Midbrain (tissue), 1 donor: ENCODE data around the gene AAGAB.

Source experiments
- DNase-seq: peaks from one replicate; lab custom pipeline; 2025; lab: John Stamatoyannopoulos, UW

AAGAB gene

GRCh38 chr15:67188551-67189218 lies 65.8 kb downstream of the AAGAB start:
- no peak for DNase-seq

- no peak for DNase-seq
These were observed 67.1 kb downstream of the AAGAB start for GRCh38 chr15:67187351-67187854.

DNA sequence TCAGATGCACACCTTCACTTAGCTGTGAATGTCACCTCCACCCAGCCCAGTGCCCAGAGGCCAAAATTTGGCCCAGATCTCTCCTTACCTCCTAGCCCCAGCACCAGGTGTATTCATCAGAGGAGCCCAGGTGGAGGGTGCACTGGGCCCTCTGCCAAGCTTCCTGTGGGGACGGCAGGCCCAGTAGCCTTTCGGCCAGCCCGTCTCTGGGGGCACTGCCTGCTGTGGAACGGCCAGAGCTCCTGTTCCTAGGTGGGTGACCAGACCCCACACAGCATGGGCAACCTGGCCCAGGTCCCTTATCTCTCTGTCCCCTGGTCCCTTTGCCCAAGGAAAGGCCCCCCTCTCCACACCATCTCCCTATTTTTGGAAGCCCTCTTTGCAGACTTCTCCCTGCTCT lies 67.8 kb downstream of the AAGAB start:
- DNase-seq, result no peak

- no peak for DNase-seq
These were observed 68.2 kb downstream of the AAGAB start for GRCh38 chr15:67186226-67186649.

DNA sequence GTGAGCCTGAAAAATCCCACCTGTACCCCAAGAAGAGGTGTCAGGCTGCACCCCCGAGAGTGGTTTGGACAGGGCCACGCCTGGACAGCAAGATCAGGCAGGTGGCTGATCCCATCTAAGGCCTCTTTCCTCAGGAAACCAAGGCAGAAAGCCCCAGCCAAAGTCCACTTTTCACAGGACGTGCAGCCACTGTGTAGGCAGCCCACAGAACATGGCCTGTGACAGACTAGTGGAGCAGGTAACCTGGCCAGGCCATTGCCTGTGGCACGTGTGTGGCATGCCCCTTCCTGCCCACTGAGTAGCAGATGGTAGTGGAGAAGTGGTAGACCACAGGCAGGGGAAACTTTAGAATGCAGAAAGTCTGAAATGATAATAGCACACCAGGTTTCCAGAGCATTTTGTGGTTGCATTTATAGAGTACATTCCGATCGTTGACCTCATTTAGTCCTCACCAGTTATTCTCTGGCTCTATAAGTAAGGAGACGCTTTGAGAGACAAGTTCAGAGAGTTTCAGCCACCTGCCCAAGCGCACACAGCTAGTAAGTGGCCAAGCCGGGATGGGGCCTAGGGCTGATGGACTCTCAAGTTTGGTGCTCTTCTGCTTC lies 68.7 kb downstream of the AAGAB start:
- DNase-seq, result no peak

DNA sequence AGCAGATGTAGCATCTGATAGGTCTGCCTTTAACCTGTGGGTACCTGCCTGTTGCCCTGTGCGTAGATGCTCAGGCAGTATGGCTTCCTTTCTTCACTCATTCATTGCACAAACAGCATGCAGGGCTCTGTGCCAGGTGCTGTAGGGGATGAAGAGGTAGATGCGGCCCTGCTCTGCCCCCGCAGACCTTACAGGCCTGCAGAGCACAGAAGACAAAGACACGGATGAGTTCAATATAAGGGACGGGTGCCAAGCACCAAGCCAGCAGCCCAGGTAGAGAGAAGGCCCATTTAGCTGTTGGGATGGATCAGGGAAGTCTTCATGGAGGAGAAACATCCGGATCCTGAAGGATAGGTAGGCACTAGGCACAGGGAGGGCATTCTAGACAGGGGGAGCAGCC lies 69.4 kb downstream of the AAGAB start:
- no peak for DNase-seq

DNA sequence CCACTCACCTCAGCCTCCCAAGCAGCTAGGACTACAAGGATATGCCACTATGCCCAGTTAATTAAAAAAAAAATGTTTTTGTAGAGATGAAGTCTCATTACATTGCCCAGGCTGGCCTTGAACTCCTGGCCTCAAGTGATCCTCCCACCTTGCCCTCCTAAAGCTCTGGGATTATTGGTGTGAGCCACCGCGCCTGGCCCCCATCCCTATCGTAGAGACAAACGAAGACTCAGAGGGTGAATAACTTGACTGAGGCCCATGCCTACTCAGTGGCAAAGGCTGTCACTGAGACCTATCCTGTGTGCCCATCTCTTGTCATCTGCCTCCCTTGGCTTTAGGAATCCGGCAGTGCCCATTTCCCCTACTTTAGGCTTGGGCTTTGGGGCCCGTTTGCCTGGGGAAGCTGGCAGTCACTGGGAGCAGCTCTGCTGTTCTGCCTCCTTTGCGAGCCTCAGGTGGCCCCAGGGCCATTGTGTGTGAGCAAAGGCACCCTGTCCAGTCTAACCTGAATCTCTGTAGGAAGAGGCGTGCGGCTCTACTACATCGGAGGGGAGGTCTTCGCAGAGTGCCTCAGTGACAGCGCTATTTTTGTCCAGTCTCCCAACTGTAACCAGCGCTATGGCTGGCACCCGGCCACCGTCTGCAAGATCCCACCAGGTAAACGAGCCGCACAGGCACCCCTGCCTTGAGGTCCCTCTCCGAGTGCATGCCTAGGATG lies 70.1 kb downstream of the AAGAB start:
- DNase-seq, result no peak

DNA sequence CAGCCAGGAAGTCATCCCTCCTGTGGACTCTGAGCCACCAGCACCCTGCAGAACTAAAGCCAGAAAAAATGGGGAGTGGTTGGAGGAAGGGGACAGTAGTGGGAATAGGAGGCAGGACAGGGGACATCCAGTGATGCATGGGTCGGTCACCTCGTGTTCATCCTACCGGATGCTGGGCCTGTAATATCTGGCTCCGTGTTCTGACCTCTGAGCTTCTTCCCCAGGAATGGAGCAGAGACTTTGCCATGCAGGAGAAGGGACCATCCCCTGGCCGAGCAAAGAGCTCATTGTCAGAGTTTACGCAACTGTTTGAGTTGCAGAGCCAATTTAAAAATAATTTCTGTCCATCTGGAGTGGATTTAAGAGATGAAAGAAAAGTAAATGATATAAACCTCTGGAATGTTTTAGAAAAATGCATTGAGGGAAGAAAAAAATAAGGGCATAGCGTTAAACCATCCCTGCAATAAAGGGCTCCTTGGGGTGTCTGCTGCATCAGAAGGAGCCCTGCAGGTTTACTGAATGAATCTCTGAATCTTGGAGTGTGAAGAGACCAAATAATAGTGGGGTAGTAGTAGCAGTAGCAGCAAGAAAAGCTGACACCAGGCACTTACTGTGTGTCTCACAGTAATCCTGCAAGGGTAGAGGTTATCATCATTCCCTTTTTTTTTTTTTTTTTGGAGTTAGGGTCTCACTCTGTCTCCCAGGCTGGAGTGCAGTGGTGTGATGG lies 70.9 kb downstream of the AAGAB start:
- DNase-seq, result no peak

- DNase-seq, result no peak
These were observed 73.2 kb downstream of the AAGAB start for GRCh38 chr15:67181221-67181639.

DNA sequence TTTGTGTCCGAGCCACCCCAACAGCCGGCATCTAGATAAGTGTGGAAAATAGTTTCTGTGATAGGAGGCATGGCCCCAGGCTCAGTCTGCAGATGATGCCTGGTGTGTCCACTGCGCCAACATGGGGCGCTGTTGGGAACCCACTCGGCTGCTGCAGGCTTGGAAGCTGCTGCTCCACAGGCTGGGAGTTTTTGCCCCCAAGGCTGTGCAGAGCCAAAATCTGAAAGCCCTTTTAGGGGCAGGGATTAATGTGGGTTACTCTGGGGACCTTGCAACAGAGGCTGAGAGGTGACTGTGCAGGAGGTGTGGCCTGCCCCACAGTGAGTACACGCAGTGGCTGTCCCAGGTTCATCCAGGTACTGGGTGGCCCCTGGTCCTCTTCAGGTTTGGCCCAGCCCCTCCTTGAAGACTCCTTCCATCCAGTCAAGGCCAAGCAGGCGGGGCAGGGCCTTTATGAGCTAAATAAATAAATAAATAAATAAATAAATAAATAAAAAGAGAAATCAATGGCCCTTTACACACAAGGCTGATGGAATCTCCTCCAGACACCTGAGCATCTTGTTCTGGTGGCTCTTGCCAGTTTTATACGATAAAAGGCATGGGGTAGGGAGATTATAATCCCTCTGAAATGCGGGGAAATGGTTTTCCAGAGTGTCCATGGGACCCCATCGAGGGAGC lies 73.8 kb downstream of the AAGAB start:
- DNase-seq, result no peak

GRCh38 chr15:67180035-67180434 lies 74.4 kb downstream of the AAGAB start:
- DNase-seq, result no peak

- DNase-seq, result no peak
These were observed 75.0 kb downstream of the AAGAB start for GRCh38 chr15:67179411-67179995.

DNA sequence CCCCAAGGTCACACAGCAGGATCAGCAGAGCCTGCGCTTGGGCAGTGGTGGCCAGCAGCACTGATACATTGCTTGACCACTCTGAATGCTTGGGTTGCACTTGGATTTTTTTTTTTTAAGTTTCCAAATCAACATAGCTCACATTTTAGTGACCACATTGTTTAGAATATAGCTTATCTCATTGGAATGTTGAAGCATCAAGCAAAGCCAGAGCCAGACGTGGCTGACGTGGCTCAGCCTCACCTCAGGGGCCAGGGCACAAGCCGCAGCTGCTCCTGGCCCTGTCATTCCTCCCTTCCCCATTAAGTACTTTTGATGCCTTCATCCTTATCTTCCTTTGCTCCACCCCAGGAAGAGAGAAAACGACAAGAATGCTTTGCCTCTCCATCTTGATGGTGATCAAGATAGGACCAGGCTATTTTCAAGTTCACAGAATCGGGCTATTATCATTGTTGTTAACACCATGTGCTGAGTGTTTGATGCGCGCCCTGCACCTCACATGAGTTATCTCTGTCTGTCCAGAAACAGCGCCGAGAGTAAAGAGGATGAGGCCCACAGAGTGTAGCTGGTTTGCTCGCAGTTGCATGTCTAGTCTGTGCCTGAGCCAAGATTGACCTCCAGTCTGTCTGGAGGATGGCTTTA lies 75.8 kb downstream of the AAGAB start:
- DNase-seq, result no peak

GRCh38 chr15:67177752-67178151 lies 76.7 kb downstream of the AAGAB start:
- no peak for DNase-seq

GRCh38 chr15:67176195-67176971 lies 78.1 kb downstream of the AAGAB start:
- peak; percentile 11 for DNase-seq

- no peak for DNase-seq
These were observed 78.8 kb downstream of the AAGAB start for GRCh38 chr15:67175643-67176071.

DNA sequence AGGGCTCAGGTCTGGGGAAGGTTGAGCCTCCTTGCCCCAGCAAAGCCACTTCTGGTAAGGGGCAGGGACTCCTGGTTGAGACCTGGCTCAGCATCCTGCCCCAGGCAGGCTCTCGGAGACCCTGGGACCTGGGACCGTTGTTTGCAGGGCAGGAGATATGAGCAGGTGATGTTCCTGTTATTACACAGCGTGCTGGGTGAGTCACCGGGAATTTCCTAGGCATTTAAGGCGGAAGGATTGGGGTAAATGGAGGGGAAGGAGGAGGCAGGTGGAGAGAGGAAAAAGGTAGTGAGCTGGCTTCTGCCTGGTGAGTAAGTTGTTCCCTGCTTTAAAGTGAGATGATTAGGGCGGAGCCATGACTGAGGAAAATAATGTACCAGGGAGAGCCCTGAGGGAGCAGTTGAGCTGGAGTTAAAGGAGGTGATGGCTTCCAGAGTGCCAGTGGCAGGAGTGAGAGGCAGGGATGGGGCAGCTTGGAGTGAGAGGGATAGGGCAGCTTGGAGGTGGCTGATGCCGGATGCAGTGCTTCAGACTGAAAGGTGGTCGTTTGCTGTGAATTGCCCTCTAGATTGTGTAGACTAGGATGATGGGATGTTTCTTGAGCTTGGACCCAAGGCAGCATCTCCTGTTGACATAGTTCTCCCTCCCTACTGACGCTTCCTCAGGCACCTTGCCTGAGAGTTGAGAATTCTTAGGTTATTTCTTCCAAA lies 79.4 kb downstream of the AAGAB start:
- no peak for DNase-seq

GRCh38 chr15:67174446-67174845 lies 80.0 kb downstream of the AAGAB start:
- no peak for DNase-seq

DNA sequence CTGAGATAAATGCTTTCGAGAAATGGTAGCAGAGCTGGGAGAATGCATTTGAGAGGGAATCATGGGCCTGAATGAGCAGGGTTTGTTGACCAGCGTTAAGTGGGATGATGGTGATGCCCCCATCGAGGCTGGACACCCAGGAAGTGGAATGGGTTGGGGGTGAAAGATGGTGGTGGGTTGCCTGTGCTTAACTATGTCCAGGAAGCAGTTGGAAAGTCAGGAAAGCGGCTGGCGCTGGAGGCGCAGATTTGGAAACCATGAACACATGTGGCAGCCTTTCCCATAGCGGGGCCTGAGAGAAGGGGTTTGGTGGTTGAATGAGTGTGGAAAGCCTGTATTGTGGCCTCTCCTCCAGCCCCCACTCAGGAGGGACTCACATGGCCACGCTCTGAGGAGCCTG lies 80.7 kb downstream of the AAGAB start:
- no peak for DNase-seq
